Measurements from ENCODE around the gene ACTL6B.
"Not testable (repeated sequence)": the region's sequence is repeated elsewhere in the genome, so short reads cannot be mapped to it uniquely, and the experiment has no call there.

The ACTL6B gene

GRCh38 chr7:100655908-100656674 is at the start of gene ACTL6B:
TSS of gene ACTL6B (minus strand) at chr7:100656448. CDS start at chr7:100656354, 94 bp downstream.
- peak; percentile 68 for DNase-seq

GRCh38 chr7:100705320-100705752 is 49.1 kb upstream of the ACTL6B start:
- peak; percentile 45 for DNase-seq

- not testable (repeated sequence) for DNase-seq
These were observed 44.8 kb upstream of the ACTL6B start for GRCh38 chr7:100701089-100701488.

- no peak for DNase-seq
These were observed 42.8 kb upstream of the ACTL6B start for GRCh38 chr7:100699018-100699417.

- DNase-seq, result no peak
These were observed 39.9 kb upstream of the ACTL6B start for GRCh38 chr7:100696123-100696521.

- no peak for DNase-seq
These were observed 38.0 kb upstream of the ACTL6B start, which contains the start of gene GIGYF1 for GRCh38 chr7:100694098-100694745. TSS of gene GIGYF1 (minus strand) at chr7:100694250. CDS start at chr7:100688238, 6,012 bp downstream.

- DNase-seq, result no peak
These were observed 37.3 kb upstream of the ACTL6B start for GRCh38 chr7:100693312-100694097.

GRCh38 chr7:100692578-100692961 is 36.3 kb upstream of the ACTL6B start:
- no peak for DNase-seq

- peak; percentile 53 for DNase-seq
These were observed 35.7 kb upstream of the ACTL6B start for GRCh38 chr7:100691676-100692577.

- no peak for DNase-seq
These were observed 33.2 kb upstream of the ACTL6B start for GRCh38 chr7:100689230-100690135.

- DNase-seq, result no peak
These were observed 32.1 kb upstream of the ACTL6B start for GRCh38 chr7:100688326-100688860.

- no peak for DNase-seq
These were observed 31.6 kb upstream of the ACTL6B start for GRCh38 chr7:100687751-100688300.

GRCh38 chr7:100687261-100687660 is 31.0 kb upstream of the ACTL6B start:
- DNase-seq, result no peak

GRCh38 chr7:100686822-100687211 is 30.6 kb upstream of the ACTL6B start:
- no peak for DNase-seq

- DNase-seq, result no peak
These were observed 30.1 kb upstream of the ACTL6B start for GRCh38 chr7:100686201-100686821.

GRCh38 chr7:100685631-100686145 is 29.4 kb upstream of the ACTL6B start:
- no peak for DNase-seq

GRCh38 chr7:100685049-100685605 is 28.9 kb upstream of the ACTL6B start:
- no peak for DNase-seq

- DNase-seq, result no peak
These were observed 28.3 kb upstream of the ACTL6B start for GRCh38 chr7:100684534-100685042.

All from NCI-H1694 treated with DMSO at 0.1 percent for 48 hours (cell line).